ENCODE results near the gene KLHL7.

KLHL7 gene

DNA sequence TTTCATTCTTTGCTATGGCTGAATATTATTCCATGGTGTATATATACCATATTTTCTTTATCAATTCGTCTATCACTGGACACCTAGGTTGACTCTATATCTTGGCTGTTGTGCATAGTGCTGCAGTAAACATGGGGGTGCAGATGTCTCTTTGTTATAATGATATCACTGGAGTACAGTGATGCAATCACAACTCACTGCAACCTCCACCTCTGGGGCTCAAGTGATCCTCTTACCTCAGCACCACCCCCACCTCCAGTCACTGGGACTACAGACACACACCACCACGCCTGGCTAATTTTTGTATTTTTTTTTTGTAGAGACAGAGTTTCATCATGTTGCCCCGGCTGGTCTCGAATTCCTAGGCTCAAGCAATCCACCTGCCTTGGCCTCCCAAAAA, 15.6 kb downstream of the KLHL7 start:
- H3K4me1 ChIP-seq (ENCODE audit: insufficient read depth, low read length), result no peaks in the 10 kb centered on the region
- H3K4me2 ChIP-seq (ENCODE audit: insufficient read depth, low read length), result no peak overlapping the region
- H3K27ac ChIP-seq (ENCODE audit: low read length), result no peak overlapping the region
- no peak overlapping the region for H3K9ac ChIP-seq (ENCODE audit: low read depth, low read length)
- no peak overlapping the region for H3K4me3 ChIP-seq (ENCODE audit: low read depth in 1 of 2, low read length in 2 of 2)
- H3K9me3 ChIP-seq (ENCODE audit: insufficient read depth, low read length, severe bottlenecking), result no peaks in the 10 kb centered on the region
- H3K27me3 ChIP-seq (ENCODE audit: insufficient read depth, low read length, poor library complexity), result no peaks in the 10 kb centered on the region
- peaks cover 4% of the 10 kb centered on the region; the same call in 1 of the 2 replicates for H4K20me1 ChIP-seq (ENCODE audit: insufficient read depth, low read length)
- peaks cover 6% of the 10 kb centered on the region; the same call in 1 of the 2 replicates for H3K36me3 ChIP-seq (ENCODE audit: insufficient read depth, low read length)
- H2AFZ ChIP-seq (ENCODE audit: low read depth, low read length), result no peak overlapping the region
- no peak for TF ChIP-seq EZH2 (IDR thresholded peaks at IDR 0.05; ENCODE audit: borderline replicate concordance, low read depth, low read length, severe bottlenecking)
- TF ChIP-seq, protein P1, sequence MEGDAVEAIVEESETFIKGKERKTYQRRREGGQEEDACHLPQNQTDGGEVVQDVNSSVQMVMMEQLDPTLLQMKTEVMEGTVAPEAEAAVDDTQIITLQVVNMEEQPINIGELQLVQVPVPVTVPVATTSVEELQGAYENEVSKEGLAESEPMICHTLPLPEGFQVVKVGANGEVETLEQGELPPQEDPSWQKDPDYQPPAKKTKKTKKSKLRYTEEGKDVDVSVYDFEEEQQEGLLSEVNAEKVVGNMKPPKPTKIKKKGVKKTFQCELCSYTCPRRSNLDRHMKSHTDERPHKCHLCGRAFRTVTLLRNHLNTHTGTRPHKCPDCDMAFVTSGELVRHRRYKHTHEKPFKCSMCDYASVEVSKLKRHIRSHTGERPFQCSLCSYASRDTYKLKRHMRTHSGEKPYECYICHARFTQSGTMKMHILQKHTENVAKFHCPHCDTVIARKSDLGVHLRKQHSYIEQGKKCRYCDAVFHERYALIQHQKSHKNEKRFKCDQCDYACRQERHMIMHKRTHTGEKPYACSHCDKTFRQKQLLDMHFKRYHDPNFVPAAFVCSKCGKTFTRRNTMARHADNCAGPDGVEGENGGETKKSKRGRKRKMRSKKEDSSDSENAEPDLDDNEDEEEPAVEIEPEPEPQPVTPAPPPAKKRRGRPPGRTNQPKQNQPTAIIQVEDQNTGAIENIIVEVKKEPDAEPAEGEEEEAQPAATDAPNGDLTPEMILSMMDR (IDR thresholded peaks at IDR 0.05; ENCODE audit: borderline replicate concordance, extremely low read depth, low read length, poor library complexity, severe bottlenecking), result no peak
- ATAC-seq (ENCODE audit: insufficient read depth, low read depth) (no peak), DNase-seq (no peak)
- H3K79me2 ChIP-seq (ENCODE audit: insufficient read depth, low read length), result peaks cover 7% of the 10 kb centered on the region; the same call in 1 of the 2 replicates

DNA sequence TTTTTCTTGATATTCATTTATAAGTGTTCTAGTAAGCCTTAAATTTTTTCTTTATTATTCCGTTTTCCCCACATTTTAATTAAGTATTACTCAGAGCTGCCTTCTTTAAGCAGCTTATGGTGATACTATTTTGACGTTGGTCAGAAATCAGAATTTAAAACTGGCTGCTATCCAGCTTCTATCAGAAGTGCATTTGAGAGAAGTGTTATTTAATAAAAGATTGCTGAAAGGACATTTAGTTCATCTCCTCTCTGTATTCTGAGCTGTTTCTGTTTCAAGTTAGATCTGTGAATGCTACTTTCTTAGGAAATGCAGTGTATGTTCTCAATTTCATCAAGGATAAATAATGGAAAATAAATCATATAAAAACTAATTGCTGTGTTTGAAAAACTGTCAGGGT, 17.4 kb downstream of the KLHL7 start:
- DNase-seq (no peak), ATAC-seq (ENCODE audit: insufficient read depth, low read depth) (no peak)
- TF ChIP-seq, protein P1 (IDR thresholded peaks at IDR 0.05; ENCODE audit: borderline replicate concordance, extremely low read depth, low read length, poor library complexity, severe bottlenecking), result no peak
- TF ChIP-seq EZH2 (IDR thresholded peaks at IDR 0.05; ENCODE audit: borderline replicate concordance, low read depth, low read length, severe bottlenecking), result no peak
- Histone ChIP-seq H3K27ac (ENCODE audit: low read length) (no peak overlapping the region), H3K9ac (ENCODE audit: low read depth, low read length) (no peak overlapping the region), H3K36me3 (ENCODE audit: insufficient read depth, low read length) (peaks cover 16% of the 10 kb centered on the region; the same call in 1 of the 2 replicates), H3K4me1 (ENCODE audit: insufficient read depth, low read length) (no peaks in the 10 kb centered on the region), H3K4me2 (ENCODE audit: insufficient read depth, low read length) (no peak overlapping the region), H3K9me3 (ENCODE audit: insufficient read depth, low read length, severe bottlenecking) (no peaks in the 10 kb centered on the region), H3K27me3 (ENCODE audit: insufficient read depth, low read length, poor library complexity) (no peaks in the 10 kb centered on the region), H3K4me3 (ENCODE audit: low read depth in 1 of 2, low read length in 2 of 2) (no peak overlapping the region), H4K20me1 (ENCODE audit: insufficient read depth, low read length) (peaks cover 2% of the 10 kb centered on the region; the same call in 1 of the 2 replicates), H3K79me2 (ENCODE audit: insufficient read depth, low read length) (peaks cover 5% of the 10 kb centered on the region; the same call in 1 of the 2 replicates), H2AFZ (ENCODE audit: low read depth, low read length) (no peak overlapping the region)

DNA sequence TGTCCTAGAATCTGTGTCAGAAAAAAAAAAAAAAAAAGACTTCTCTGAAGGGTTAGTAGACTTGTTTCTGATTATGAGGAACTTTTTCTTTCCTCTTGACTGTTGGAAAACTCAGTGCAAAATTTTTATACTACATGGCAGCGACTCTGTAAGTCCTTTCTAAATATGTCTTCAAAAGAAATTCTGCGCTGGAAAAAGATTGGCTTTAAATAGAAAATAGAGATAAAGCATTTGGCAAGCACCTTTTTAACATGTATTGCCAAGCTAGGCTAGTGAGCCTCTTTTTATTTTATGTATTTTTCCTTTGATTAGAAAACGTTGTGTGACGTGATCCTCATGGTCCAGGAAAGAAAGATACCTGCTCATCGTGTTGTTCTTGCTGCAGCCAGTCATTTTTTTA, 17.9 kb downstream of the KLHL7 start:
- Histone ChIP-seq H3K9ac (ENCODE audit: low read depth, low read length) (no peak overlapping the region), H3K4me2 (ENCODE audit: insufficient read depth, low read length) (no peak overlapping the region), H3K4me3 (ENCODE audit: low read depth in 1 of 2, low read length in 2 of 2) (no peak overlapping the region), H3K79me2 (ENCODE audit: insufficient read depth, low read length) (peaks cover 3% of the 10 kb centered on the region; the same call in 1 of the 2 replicates), H3K4me1 (ENCODE audit: insufficient read depth, low read length) (no peaks in the 10 kb centered on the region), H2AFZ (ENCODE audit: low read depth, low read length) (no peak overlapping the region), H3K27me3 (ENCODE audit: insufficient read depth, low read length, poor library complexity) (no peaks in the 10 kb centered on the region), H3K9me3 (ENCODE audit: insufficient read depth, low read length, severe bottlenecking) (no peaks in the 10 kb centered on the region), H3K36me3 (ENCODE audit: insufficient read depth, low read length) (peaks cover 16% of the 10 kb centered on the region; the same call in 1 of the 2 replicates), H4K20me1 (ENCODE audit: insufficient read depth, low read length) (no peaks in the 10 kb centered on the region; the same call in 1 of the 2 replicates), H3K27ac (ENCODE audit: low read length) (no peak overlapping the region)
- DNase-seq, result no peak
- TF ChIP-seq EZH2 (IDR thresholded peaks at IDR 0.05; ENCODE audit: borderline replicate concordance, low read depth, low read length, severe bottlenecking), result no peak
- TF ChIP-seq, protein P1 (IDR thresholded peaks at IDR 0.05; ENCODE audit: borderline replicate concordance, extremely low read depth, low read length, poor library complexity, severe bottlenecking), result no peak
- ATAC-seq (ENCODE audit: insufficient read depth, low read depth), result no peak

Measured in DND-41 (cell line).